Stomach (tissue), 4 donors: ENCODE data around the gene TLE3.

ENCODE experiments used
- EP300 ChIP-seq: sonication (generic); formaldehyde crosslinking; IDR thresholded peaks from one replicate; pipeline ENCODE4 v1.6.1; 2017; ENCODE audit warnings: antibody characterized with exemption
- POLR2A ChIP-seq, 4 donors: fragments of 450-650 bp; IDR thresholded peaks; one replicate each; pipeline ENCODE4 v1.6.1; 2016; ENCODE audit warnings: antibody characterized with exemption in 4 of 4, control low read depth in 2 of 4, mild to moderate bottlenecking in 1 of 4, moderate library complexity in 1 of 4
- POLR2AphosphoS5 ChIP-seq, 3 donors: sonication (generic); formaldehyde crosslinking; IDR thresholded peaks; one replicate each; pipeline ENCODE4 v1.6.1; 2016; ENCODE audit warnings: antibody characterized with exemption in 3 of 3

DNA sequence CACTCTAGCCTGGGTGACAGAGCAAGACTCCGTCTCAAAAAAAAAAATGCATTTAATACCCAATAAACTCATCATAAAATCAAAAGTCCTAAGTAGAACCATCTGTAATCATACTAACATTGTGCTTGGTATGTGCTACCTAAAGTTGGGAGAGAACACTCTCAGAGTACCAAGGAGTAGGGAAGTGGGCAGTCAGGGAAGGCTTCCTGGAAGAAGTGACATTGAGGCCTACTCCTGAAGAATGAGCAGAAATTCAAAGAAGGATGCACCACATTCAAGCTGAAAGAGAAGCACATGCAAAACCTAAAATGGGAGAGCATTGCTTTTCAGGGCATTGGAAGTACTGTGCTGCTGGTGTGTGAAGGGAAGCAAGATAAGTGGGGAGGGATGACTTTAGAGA is 54.1 kb downstream of the TLE3 start:
- TF ChIP-seq EP300 (no peak), POLR2AphosphoS5 (IDR thresholded peaks at IDR 0.05) (no peak), POLR2A (IDR thresholded peaks at IDR 0.05) (no peak)
